Glomerular endothelial cell (primary cell): ENCODE results near the gene ADM5. TPM values are rescaled to one million over a fixed set of nuclear protein-coding genes. Genes with fewer than 3 reads are reported as not detected.

Source experiments
- total RNA-seq: library from RNA; depleted of rRNA; stranded (reverse); fragments of >200 nt; gene quantifications from 2 replicates; pipeline ENCODE4 v1.2.3, GENCODE V29; 2015

ADM5 gene
- total RNA-seq, 1 donor from 2014 or later, result 1.5 TPM

Other genes with a start within 250 kb of the ADM5 start
- gene SLC17A7, start 248.1 kb upstream of the ADM5 start, total RNA-seq, result not detected in 2 replicates
- 66.3 and 85.3 TPM in 2 replicates for gene PIH1D1, start 237.8 kb upstream of the ADM5 start, total RNA-seq
- gene ALDH16A1, start 236.4 kb upstream of the ADM5 start, total RNA-seq, result 50.8 and 51.3 TPM in 2 replicates
- 3.1 and 4.4 TPM in 2 replicates for gene FLT3LG, start 215.4 kb upstream of the ADM5 start, total RNA-seq
- 1,767 and 2,462 TPM in 2 replicates for gene RPL13A, start 202.0 kb upstream of the ADM5 start, total RNA-seq
- gene RPS11, start 193.2 kb upstream of the ADM5 start, total RNA-seq, result 3,090 and 4,095 TPM in 2 replicates
- 167 and 217 TPM in 2 replicates for gene FCGRT, start 176.9 kb upstream of the ADM5 start, total RNA-seq
- 71.5 and 95.5 TPM in 2 replicates for gene RCN3, start 161.6 kb upstream of the ADM5 start, total RNA-seq
- 79.9 and 91.1 TPM in 2 replicates for gene NOSIP, start 109.0 kb upstream of the ADM5 start, total RNA-seq
- gene PRRG2, start 108.3 kb upstream of the ADM5 start, total RNA-seq, result 1.6 and 12.2 TPM in 2 replicates
- 13.4 and 26.1 TPM in 2 replicates for gene PRR12, start 98.4 kb upstream of the ADM5 start, total RNA-seq
- 110 and 120 TPM in 2 replicates for gene RRAS, start 49.5 kb upstream of the ADM5 start, total RNA-seq
- 47.0 and 68.6 TPM in 2 replicates for gene SCAF1, start 47.4 kb upstream of the ADM5 start, total RNA-seq
- gene IRF3, start 23.7 kb upstream of the ADM5 start, total RNA-seq, result 36.9 and 46.9 TPM in 2 replicates
- gene BCL2L12, start 23.7 kb upstream of the ADM5 start, total RNA-seq, result 18.6 and 21.2 TPM in 2 replicates
- 266 and 283 TPM in 2 replicates for gene PRMT1, start 12.3 kb upstream of the ADM5 start, total RNA-seq
- 18.6 and 28.4 TPM in 2 replicates for gene CPT1C, start 1.5 kb downstream of the ADM5 start, total RNA-seq
- gene TSKS, start 73.7 kb downstream of the ADM5 start, total RNA-seq, result not detected in 2 replicates
- gene AP2A1, start 77.4 kb downstream of the ADM5 start, total RNA-seq, result 146 and 147 TPM in 2 replicates
- 10.0 and 14.5 TPM in 2 replicates for gene FUZ, start 123.7 kb downstream of the ADM5 start, total RNA-seq
- 35.3 and 47.6 TPM in 2 replicates for gene MED25, start 128.7 kb downstream of the ADM5 start, total RNA-seq
- gene PTOV1, start 161.6 kb downstream of the ADM5 start, total RNA-seq, result 88.0 and 137 TPM in 2 replicates
- gene PNKP, start 178.0 kb downstream of the ADM5 start, total RNA-seq, result 68.3 and 81.3 TPM in 2 replicates
- 39.6 and 44.9 TPM in 2 replicates for gene AKT1S1, start 187.8 kb downstream of the ADM5 start, total RNA-seq
- 27.3 and 35.6 TPM in 2 replicates for gene TBC1D17, start 188.1 kb downstream of the ADM5 start, total RNA-seq
- 20.4 and 20.6 TPM in 2 replicates for gene IL4I1, start 207.3 kb downstream of the ADM5 start, total RNA-seq
- 24.4 and 30.0 TPM in 2 replicates for gene ATF5, start 239.6 kb downstream of the ADM5 start, total RNA-seq
- 56.9 and 73.3 TPM in 2 replicates for gene NUP62, start 239.9 kb downstream of the ADM5 start, total RNA-seq